NT2/D1 (cell line): ENCODE data around the gene KCNS3.

Experiments
- SUZ12 ChIP-seq: IDR thresholded peaks from 2 replicates; pipeline ENCODE4 v1.6.1; 2011; ENCODE audit not compliant: insufficient read length, insufficient read depth; ENCODE audit errors: extremely low read depth
- YY1 ChIP-seq: IDR thresholded peaks from 2 replicates; pipeline ENCODE4 v1.6.1; 2011; ENCODE audit not compliant: insufficient read length, insufficient read depth
- ZNF274 ChIP-seq: IDR thresholded peaks from 2 replicates; pipeline ENCODE4 v1.6.1; 2011; ENCODE audit warnings: mild to moderate bottlenecking, low read depth, low read length

- TF ChIP-seq YY1 (no peak), ZNF274 (no peak), SUZ12 (no peak)
These were observed 15.5 kb downstream of the KCNS3 start for GRCh38 chr2:17894005-17894404.
